ENCODE measurements around the gene PRKAG3.
A peak's percentile ranks its signal among the peaks of the same experiment; 100 is the strongest.

The PRKAG3 gene

GRCh38 chr2:218809515-218809914 is 22.1 kb downstream of the PRKAG3 start:
- H3K4me1 Mint-ChIP-seq: peaks cover 29% of the 10 kb centered on the region
- TF ChIP-seq, protein P1, sequence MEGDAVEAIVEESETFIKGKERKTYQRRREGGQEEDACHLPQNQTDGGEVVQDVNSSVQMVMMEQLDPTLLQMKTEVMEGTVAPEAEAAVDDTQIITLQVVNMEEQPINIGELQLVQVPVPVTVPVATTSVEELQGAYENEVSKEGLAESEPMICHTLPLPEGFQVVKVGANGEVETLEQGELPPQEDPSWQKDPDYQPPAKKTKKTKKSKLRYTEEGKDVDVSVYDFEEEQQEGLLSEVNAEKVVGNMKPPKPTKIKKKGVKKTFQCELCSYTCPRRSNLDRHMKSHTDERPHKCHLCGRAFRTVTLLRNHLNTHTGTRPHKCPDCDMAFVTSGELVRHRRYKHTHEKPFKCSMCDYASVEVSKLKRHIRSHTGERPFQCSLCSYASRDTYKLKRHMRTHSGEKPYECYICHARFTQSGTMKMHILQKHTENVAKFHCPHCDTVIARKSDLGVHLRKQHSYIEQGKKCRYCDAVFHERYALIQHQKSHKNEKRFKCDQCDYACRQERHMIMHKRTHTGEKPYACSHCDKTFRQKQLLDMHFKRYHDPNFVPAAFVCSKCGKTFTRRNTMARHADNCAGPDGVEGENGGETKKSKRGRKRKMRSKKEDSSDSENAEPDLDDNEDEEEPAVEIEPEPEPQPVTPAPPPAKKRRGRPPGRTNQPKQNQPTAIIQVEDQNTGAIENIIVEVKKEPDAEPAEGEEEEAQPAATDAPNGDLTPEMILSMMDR (IDR thresholded peaks at IDR 0.05; ENCODE audit: unreplicated experiment in 3 of 3): no peak
- no peaks in the 10 kb centered on the region for H3K27me3 Mint-ChIP-seq (ENCODE audit: low read depth)
- H3K4me3 Mint-ChIP-seq: no peak overlapping the region
- H3K27ac Mint-ChIP-seq: no peak overlapping the region
- peaks cover 7% of the 10 kb centered on the region for H3K9me3 Mint-ChIP-seq
- H3K36me3 Mint-ChIP-seq (ENCODE audit: low read depth): peaks cover 17% of the 10 kb centered on the region

DNA sequence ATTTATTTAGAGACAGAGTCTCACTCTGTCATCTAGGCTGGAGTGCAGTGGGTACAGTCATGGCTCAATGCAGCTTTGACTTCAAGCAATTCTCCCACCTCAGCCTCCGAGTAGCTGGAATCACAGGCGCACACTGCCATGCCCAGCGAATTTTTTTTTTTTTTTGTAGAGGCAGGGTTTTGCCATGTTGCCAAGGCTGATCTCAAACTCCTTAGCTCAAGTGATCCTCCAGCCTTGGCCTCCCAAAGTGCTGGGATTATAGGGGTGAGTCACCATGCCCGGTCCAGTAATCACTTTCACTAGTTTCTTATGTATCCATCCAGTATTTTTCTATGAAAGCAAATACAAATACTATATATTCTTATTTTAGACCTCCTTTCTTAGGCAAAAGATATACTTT is 24.0 kb downstream of the PRKAG3 start:
- TF ChIP-seq, protein P1 (IDR thresholded peaks at IDR 0.05; ENCODE audit: unreplicated experiment in 3 of 3): no peak
- Mint-ChIP-seq H3K9me3 (peaks cover 7% of the 10 kb centered on the region), H3K27ac (no peak overlapping the region), H3K4me1 (peaks cover 29% of the 10 kb centered on the region), H3K36me3 (ENCODE audit: low read depth) (peaks cover 13% of the 10 kb centered on the region), H3K4me3 (no peak overlapping the region), H3K27me3 (ENCODE audit: low read depth) (no peaks in the 10 kb centered on the region)

- Mint-ChIP-seq H3K4me1 (peaks cover 32% of the 10 kb centered on the region), H3K27ac (peak overlapping the region; percentile 79 to 91 (median 86)), H3K4me3 (peak overlapping the region in 1 of 3 experiments; percentile 60), H3K9me3 (peaks cover 7% of the 10 kb centered on the region), H3K27me3 (ENCODE audit: low read depth) (no peaks in the 10 kb centered on the region), H3K36me3 (ENCODE audit: low read depth) (peaks cover 8% of the 10 kb centered on the region)
- TF ChIP-seq, protein P1 (IDR thresholded peaks at IDR 0.05; ENCODE audit: unreplicated experiment in 3 of 3): no peak
Observed at GRCh38 chr2:218806346-218806978, 25.1 kb downstream of the PRKAG3 start.

GRCh38 chr2:218805627-218806026 is 26.0 kb downstream of the PRKAG3 start:
- H3K27me3 Mint-ChIP-seq (ENCODE audit: low read depth): no peaks in the 10 kb centered on the region
- H3K4me1 Mint-ChIP-seq: peaks cover 27% of the 10 kb centered on the region
- peak overlapping the region; percentile 79 to 91 (median 84) for H3K27ac Mint-ChIP-seq
- TF ChIP-seq, protein P1 (IDR thresholded peaks at IDR 0.05; ENCODE audit: unreplicated experiment in 3 of 3): no peak
- peaks cover 8% of the 10 kb centered on the region for H3K36me3 Mint-ChIP-seq (ENCODE audit: low read depth)
- H3K9me3 Mint-ChIP-seq: peaks cover 7% of the 10 kb centered on the region
- peak overlapping the region in 1 of 3 experiments; percentile 34 for H3K4me3 Mint-ChIP-seq

GRCh38 chr2:218804817-218805216 is 26.8 kb downstream of the PRKAG3 start:
- H3K4me1 Mint-ChIP-seq: peaks cover 27% of the 10 kb centered on the region
- no peaks in the 10 kb centered on the region for H3K27me3 Mint-ChIP-seq (ENCODE audit: low read depth)
- no peak overlapping the region for H3K4me3 Mint-ChIP-seq
- peaks cover 8% of the 10 kb centered on the region for H3K36me3 Mint-ChIP-seq (ENCODE audit: low read depth)
- H3K27ac Mint-ChIP-seq: peak overlapping the region in 1 of 3 experiments; percentile 3
- TF ChIP-seq, protein P1 (IDR thresholded peaks at IDR 0.05; ENCODE audit: unreplicated experiment in 3 of 3): no peak
- H3K9me3 Mint-ChIP-seq: peaks cover 7% of the 10 kb centered on the region

DNA sequence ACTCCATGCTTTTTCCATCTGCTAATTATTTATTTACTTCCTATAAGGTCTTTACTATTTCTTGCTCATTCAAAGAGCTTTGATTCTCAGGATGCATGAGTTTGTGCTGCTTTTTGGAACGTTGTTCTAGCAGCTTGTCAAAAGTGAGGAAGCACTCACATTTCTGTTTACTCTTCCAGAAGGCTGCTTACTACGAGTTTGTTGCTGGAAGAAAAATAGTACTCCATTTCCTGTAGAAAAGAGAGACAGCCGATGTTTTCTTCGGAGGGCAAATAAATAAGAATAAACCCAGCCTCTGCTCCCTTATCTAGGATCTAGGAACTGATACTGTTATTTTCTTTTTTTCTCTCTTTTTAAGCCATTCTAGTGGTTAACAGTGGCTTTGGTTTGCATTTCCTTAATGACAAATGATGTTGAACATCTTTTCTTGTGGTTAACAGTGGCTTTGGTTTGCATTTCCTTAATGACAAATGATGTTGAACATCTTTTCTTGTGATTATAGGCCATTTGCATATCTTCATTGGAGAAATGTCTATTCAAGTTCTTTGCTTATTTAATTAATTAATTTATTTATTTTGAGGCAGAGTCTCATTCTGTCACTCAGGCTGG is 29.1 kb downstream of the PRKAG3 start:
- no peak overlapping the region for H3K4me3 Mint-ChIP-seq

More for the DNA sequence above, 29.1 kb downstream of the PRKAG3 start:
- H3K27me3 Mint-ChIP-seq (ENCODE audit: low read depth): no peaks in the 10 kb centered on the region
- H3K27ac Mint-ChIP-seq: no peak overlapping the region
- peaks cover 7% of the 10 kb centered on the region for H3K9me3 Mint-ChIP-seq
- TF ChIP-seq, protein P1 (IDR thresholded peaks at IDR 0.05; ENCODE audit: unreplicated experiment in 3 of 3): no peak
- peaks cover 30% of the 10 kb centered on the region for H3K4me1 Mint-ChIP-seq
- H3K36me3 Mint-ChIP-seq (ENCODE audit: low read depth): peaks cover 8% of the 10 kb centered on the region

Data from nephron (organoid).